Lower leg skin (tissue), 4 donors: ENCODE data around the gene RRAGD. TPM values are rescaled to one million over a fixed set of nuclear protein-coding genes. Genes with fewer than 3 reads are reported as not detected.

Source experiments
- DNase-seq, 2 donors: peaks; one replicate each; pipeline ENCODE4 v3.0.0-alpha.2; 2019; ENCODE audit warnings: low spot score in 2 of 2
- H3K4me3 ChIP-seq: fragments of 200-600 bp; sonication (generic); 2 replicates; pipeline ENCODE4 v1.5.1; 2017; ENCODE audit warnings: mild to moderate bottlenecking, low read depth; ENCODE audit not compliant: poor library complexity, severe bottlenecking
- POLR2A ChIP-seq, 2 donors: fragments of 450-650 bp; IDR thresholded peaks; one replicate each; pipeline ENCODE4 v1.6.1; 2016 to 2017; ENCODE audit warnings: antibody characterized with exemption in 2 of 2, mild to moderate bottlenecking in 1 of 2, moderate library complexity in 1 of 2
- WGBS, 2 donors: methylation state at CpG; one replicate each; pipeline ENCODE4 v1.1.5; 2018; 5-methylcytosine and 5-hydroxymethylcytosine counted together
- intact Hi-C: fragments of 100-400 bp; cut with DNase I; formaldehyde crosslinking; loops from one replicate; pipeline ENCODE4 v1.15.0; 2023; ENCODE audit warnings: low total_unique reads
- total RNA-seq, 4 donors: library from RNA; depleted of rRNA; stranded (reverse); fragments of >200 nt; gene quantifications; one replicate each; pipeline ENCODE4 v1.1.0, GENCODE V29; 2016
- TF ChIP-seq, protein P1 (sequence below), 3 donors: fragments of 450-650 bp; IDR thresholded peaks; one replicate each; pipeline ENCODE4 v1.5.1; 2016; ENCODE audit warnings: antibody characterized with exemption in 3 of 3, mild to moderate bottlenecking in 3 of 3, moderate library complexity in 2 of 3

RRAGD gene
- total RNA-seq, 4 donors from 2014 or later, result 13.3 to 22.3 (median 20.1) TPM

DNA sequence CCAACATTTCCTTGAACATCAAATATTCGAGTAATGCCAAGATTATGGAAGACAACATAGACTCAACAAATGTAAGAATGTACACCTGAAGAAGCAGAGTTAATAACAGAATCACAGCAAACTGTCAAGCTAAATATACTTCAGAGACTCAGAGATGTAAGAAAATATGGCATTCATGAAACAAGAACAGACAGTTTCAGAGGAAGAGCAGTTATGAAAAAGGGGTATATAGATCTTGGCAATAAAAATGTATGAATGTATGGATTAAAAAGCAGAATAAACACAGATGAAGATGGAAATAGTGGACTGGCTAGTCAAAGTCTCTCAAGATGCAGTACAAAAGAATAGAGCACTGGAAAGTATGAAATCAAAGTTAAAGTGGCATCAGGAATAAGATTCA, 18.4 kb downstream of the RRAGD start:
- intact Hi-C loops, result no loop called here
- no peak for DNase-seq
- no peak overlapping the region for H3K4me3 ChIP-seq
- WGBS, 2 donors, result 96 to 97% methylated on average over 1 of the region's 1 CpG
- TF ChIP-seq, protein P1, sequence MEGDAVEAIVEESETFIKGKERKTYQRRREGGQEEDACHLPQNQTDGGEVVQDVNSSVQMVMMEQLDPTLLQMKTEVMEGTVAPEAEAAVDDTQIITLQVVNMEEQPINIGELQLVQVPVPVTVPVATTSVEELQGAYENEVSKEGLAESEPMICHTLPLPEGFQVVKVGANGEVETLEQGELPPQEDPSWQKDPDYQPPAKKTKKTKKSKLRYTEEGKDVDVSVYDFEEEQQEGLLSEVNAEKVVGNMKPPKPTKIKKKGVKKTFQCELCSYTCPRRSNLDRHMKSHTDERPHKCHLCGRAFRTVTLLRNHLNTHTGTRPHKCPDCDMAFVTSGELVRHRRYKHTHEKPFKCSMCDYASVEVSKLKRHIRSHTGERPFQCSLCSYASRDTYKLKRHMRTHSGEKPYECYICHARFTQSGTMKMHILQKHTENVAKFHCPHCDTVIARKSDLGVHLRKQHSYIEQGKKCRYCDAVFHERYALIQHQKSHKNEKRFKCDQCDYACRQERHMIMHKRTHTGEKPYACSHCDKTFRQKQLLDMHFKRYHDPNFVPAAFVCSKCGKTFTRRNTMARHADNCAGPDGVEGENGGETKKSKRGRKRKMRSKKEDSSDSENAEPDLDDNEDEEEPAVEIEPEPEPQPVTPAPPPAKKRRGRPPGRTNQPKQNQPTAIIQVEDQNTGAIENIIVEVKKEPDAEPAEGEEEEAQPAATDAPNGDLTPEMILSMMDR (IDR thresholded peaks at IDR 0.05), result no peak
- TF ChIP-seq POLR2A (IDR thresholded peaks at IDR 0.05), result no peak

DNA sequence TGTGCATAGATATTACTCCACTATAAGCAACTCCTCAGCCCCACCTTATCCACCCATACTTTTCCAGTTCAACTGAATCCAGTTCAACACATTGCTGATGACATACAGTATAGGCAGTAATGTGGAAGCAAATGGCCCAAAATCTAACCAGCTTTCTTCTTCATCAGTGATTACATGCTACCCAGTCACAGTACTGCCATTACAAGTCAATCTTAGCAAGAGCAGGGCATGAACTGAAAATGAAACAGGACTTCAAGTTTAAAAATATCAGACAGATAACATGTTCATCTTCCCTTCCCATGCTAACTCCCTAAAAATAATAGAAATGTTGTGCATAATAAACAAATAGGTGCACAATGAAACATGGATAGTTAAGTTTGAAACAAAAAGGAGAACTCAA, 19.2 kb downstream of the RRAGD start:
- no peak overlapping the region for H3K4me3 ChIP-seq
- TF ChIP-seq, protein P1 (IDR thresholded peaks at IDR 0.05), result no peak
- no peak for TF ChIP-seq POLR2A (IDR thresholded peaks at IDR 0.05)
- DNase-seq, result no peak
- intact Hi-C loops, result no loop called here

DNA sequence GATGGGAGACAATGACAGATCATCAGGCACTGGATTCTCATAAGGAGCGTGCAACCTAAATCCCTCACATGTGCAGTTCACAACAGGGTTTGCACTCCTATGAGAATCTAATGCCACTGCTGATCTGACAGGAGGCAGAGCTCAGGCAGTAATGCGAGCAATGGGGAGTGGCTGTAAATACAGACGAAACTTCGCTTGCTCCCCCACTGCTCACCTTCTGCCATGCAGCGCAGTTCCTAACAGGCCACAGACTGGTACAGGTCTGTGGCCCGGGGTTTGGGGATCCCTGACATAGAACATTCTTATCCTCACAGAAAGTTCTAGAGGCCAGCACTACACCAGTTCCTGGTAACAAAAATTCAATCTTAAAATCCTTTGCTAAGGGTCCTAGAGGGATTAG, 23.2 kb downstream of the RRAGD start:
- TF ChIP-seq, protein P1 (IDR thresholded peaks at IDR 0.05), result no peak
- TF ChIP-seq POLR2A (IDR thresholded peaks at IDR 0.05), result no peak
- DNase-seq, result no peak
- no peak overlapping the region for H3K4me3 ChIP-seq
- intact Hi-C loops, result no loop called here
- WGBS, 2 donors, result 100% methylated on average over 6 of the region's 6 CpGs

DNA sequence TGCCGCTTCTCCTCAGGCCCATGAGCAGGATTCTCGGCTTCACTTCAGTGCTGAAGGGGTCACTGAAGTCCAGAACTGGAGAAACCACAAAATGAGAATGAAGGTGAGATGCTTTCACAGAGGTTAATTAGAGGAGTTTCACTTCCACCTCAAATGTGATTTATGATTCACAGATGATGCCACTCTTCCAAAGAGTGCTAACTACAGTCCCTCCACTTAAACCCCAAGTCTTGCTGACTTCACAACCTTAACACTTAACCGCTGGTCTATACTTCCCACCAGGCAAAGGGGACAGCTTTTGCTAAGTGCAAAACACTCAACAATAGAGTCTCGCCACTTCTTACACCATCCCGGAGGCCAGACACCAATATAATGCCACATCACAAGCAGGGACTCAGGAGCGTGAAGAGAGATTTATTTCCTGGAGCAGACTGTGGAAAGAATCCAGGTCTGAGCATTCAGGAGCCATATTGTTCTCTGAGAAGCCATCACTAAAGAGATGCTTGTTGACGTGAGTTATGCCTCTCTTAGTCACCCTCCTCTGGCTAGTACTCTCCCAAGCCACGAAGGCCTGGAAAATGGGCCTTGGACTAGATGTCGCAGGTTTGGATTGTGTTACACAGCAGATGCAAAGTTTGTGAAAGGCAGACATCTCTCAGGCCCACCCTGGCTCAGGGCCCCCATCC, 24.4 kb downstream of the RRAGD start:
- H3K4me3 ChIP-seq, result no peak overlapping the region
- no peak for DNase-seq
- TF ChIP-seq POLR2A (IDR thresholded peaks at IDR 0.05), result no peak
- TF ChIP-seq, protein P1 (IDR thresholded peaks at IDR 0.05), result no peak
- 86 to 92% methylated on average over 9 of the region's 9 CpGs for WGBS, 2 donors
- intact Hi-C loops, result no loop called here

DNA sequence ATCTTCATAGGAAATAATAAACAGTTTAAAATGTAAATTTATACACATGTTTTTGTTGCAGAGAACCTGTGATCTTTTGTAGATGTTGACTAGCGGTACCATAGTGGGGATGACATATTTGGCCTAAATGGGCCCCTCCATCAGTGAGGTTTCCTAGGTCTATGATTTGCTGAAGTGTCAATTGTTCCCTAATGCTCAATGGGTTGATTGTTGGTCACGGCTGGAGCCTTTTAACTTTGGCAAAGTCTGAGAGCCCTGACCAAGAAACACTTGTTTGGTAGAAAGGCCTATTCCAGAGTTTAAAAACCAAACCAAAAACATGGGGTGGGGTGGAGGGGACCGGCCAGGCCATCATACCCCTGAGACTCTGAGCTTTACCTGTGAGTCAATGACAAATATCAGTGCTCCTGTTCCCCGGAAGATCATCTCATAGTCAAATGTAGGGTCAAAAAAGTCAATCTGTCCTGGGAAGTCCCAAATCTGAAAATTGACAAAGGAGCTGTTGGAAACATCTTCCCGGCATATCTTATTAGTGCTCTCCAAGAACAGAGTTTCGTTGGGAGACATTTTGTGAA, 25.1 kb downstream of the RRAGD start:
- WGBS, 2 donors, result 95% methylated on average over 6 of the region's 6 CpGs
- intact Hi-C loops, result no loop called here
- DNase-seq, result no peak
- TF ChIP-seq, protein P1 (IDR thresholded peaks at IDR 0.05), result no peak
- no peak for TF ChIP-seq POLR2A (IDR thresholded peaks at IDR 0.05)
- H3K4me3 ChIP-seq, result no peak overlapping the region

DNA sequence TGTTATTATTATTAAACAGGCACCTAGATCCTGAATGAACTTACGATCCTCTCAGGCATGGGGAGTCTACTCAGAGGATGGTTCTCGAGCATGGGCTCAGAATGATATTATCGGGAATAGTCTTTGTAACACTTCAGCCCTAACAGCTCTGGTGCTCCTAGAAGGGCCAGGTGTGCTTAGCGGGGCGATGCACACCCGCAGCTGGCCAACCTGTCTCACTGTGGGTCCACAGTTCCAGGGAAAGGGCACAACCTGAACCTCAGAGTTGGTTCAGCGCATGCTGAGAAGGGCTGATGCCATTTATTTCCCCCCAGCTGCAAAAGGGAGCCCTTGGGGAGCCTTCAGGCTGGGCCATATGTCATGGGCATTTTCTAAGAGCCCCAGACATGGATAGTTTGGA, 26.2 kb downstream of the RRAGD start:
- 76 to 78% methylated on average over 7 of the region's 7 CpGs for WGBS, 2 donors
- TF ChIP-seq, protein P1 (IDR thresholded peaks at IDR 0.05), result no peak
- no peak for TF ChIP-seq POLR2A (IDR thresholded peaks at IDR 0.05)
- H3K4me3 ChIP-seq, result no peak overlapping the region
- intact Hi-C loops, result no loop called here
- no peak for DNase-seq
